Cerebellar cortex (tissue), 1 donor: ENCODE data around the gene UBA5.
A peak's percentile ranks its signal among the peaks of the same experiment; 100 is the strongest.
"Not testable (repeated sequence)": the region's sequence is repeated elsewhere in the genome, so short reads cannot be mapped to it uniquely, and the experiment has no call there.

ENCODE experiments used
- DNase-seq: peaks from one replicate; pipeline ENCODE4 v3.0.0-alpha.2; 2015; ENCODE audit warnings: low spot score

UBA5 gene

GRCh38 chr3:132660052-132660810 is at the start of gene UBA5:
UBA5 (plus strand) TSS chr3:132660329; CDS start chr3:132660538, 209 bp downstream.
- peak; percentile 70 for DNase-seq

GRCh38 chr3:132615301-132615700 is 44.8 kb upstream of the UBA5 start:
- not testable (repeated sequence) for DNase-seq

- DNase-seq: no peak
Measured at GRCh38 chr3:132615881-132616280, 44.2 kb upstream of the UBA5 start.

GRCh38 chr3:132616780-132617179 is 43.3 kb upstream of the UBA5 start:
- DNase-seq: no peak

- no peak for DNase-seq
Measured at GRCh38 chr3:132622148-132622547, 38.0 kb upstream of the UBA5 start.

- no peak for DNase-seq
Measured at GRCh38 chr3:132622761-132623160, 37.4 kb upstream of the UBA5 start.

GRCh38 chr3:132623646-132624045 is 36.5 kb upstream of the UBA5 start:
- no peak for DNase-seq

- DNase-seq: no peak
Measured at GRCh38 chr3:132624790-132625189, 35.3 kb upstream of the UBA5 start.

- no peak for DNase-seq
Measured at GRCh38 chr3:132625613-132626012, 34.5 kb upstream of the UBA5 start.

GRCh38 chr3:132626955-132627354 is 33.2 kb upstream of the UBA5 start:
- DNase-seq: no peak

- DNase-seq: no peak
Measured at GRCh38 chr3:132628157-132628556, 32.0 kb upstream of the UBA5 start.

- no peak for DNase-seq
Measured at GRCh38 chr3:132629928-132630327, 30.2 kb upstream of the UBA5 start.

- DNase-seq: no peak
Measured at GRCh38 chr3:132630612-132631011, 29.5 kb upstream of the UBA5 start.

GRCh38 chr3:132635052-132635451 is 25.1 kb upstream of the UBA5 start:
- no peak for DNase-seq

- DNase-seq: no peak
Measured at GRCh38 chr3:132637590-132637989, 22.5 kb upstream of the UBA5 start.

- DNase-seq: no peak
Measured at GRCh38 chr3:132638706-132639105, 21.4 kb upstream of the UBA5 start.

GRCh38 chr3:132641427-132641826 is 18.7 kb upstream of the UBA5 start:
- not testable (repeated sequence) for DNase-seq

- DNase-seq: peak; percentile 62
Measured at GRCh38 chr3:132641837-132642538, 18.1 kb upstream of the UBA5 start.

GRCh38 chr3:132642539-132642847 is 17.6 kb upstream of the UBA5 start:
- no peak for DNase-seq

- DNase-seq: no peak
Measured at GRCh38 chr3:132643366-132643765, 16.8 kb upstream of the UBA5 start.

- DNase-seq: no peak
Measured at GRCh38 chr3:132645058-132645457, 15.1 kb upstream of the UBA5 start.

GRCh38 chr3:132650153-132650552 is 10.0 kb upstream of the UBA5 start:
- DNase-seq: no peak

- DNase-seq: no peak
Measured at GRCh38 chr3:132652640-132653270, 7.4 kb upstream of the UBA5 start.
